Upper lobe of left lung (tissue), 6 donors: Measurements from ENCODE around the gene ELF4. TPM values are rescaled to one million over a fixed set of nuclear protein-coding genes. Genes with fewer than 3 reads are reported as not detected.
A peak's percentile ranks its signal among the peaks of the same experiment; 100 is the strongest.

Source experiments
- ATAC-seq, 2 donors: fragments of 200-7000 bp; cut with Tn5 transposase; one replicate each; pipeline ENCODE4 v1.9.1; 2022; ENCODE audit warnings: mild to moderate bottlenecking in 2 of 2, moderate library complexity in 2 of 2; ENCODE audit not compliant: low FRiP score in 2 of 2
- DNase-seq, 2 donors: peaks; one replicate each; pipeline ENCODE4 v3.0.0-alpha.2; 2019 to 2020
- H3K27ac ChIP-seq, 4 donors: fragments of 200-600 bp; sonication (generic); one replicate each; pipeline ENCODE4 v1.5.1; 2016 to 2019
- H3K27me3 ChIP-seq, 4 donors: fragments of 200-600 bp; sonication (generic); one replicate each; pipeline ENCODE4 v1.5.1; 2017 to 2019
- H3K36me3 ChIP-seq, 4 donors: fragments of 200-600 bp; sonication (generic); one replicate each; pipeline ENCODE4 v1.5.1; 2016 to 2019
- H3K4me1 ChIP-seq, 4 donors: fragments of 200-600 bp; sonication (generic); one replicate each; pipeline ENCODE4 v1.5.1; 2018 to 2019
- H3K4me3 ChIP-seq, 4 donors: fragments of 200-600 bp; sonication (generic); one replicate each; pipeline ENCODE4 v1.5.1; 2017 to 2019; ENCODE audit warnings: mild to moderate bottlenecking in 2 of 4, moderate library complexity in 1 of 4
- H3K9me3 ChIP-seq, 4 donors: fragments of 200-600 bp; sonication (generic); one replicate each; pipeline ENCODE4 v1.5.1; 2018 to 2019
- CTCF ChIP-seq, 6 experiments: fragments of 450-650 bp in 4 of 6; fragments of 200-600 bp in 2 of 6; sonication (generic) in 2 of 6; IDR thresholded peaks; one replicate each; pipeline ENCODE4 v1.5.1; 2016 to 2019; ENCODE audit warnings: antibody characterized with exemption in 6 of 6
- EP300 ChIP-seq, 4 donors: sonication (generic); formaldehyde crosslinking; IDR thresholded peaks; one replicate each; pipeline ENCODE4 v1.5.1; 2017; ENCODE audit warnings: antibody characterized with exemption in 4 of 4, control low read depth in 2 of 4
- POLR2A ChIP-seq, 4 donors: fragments of 450-650 bp; IDR thresholded peaks; one replicate each; pipeline ENCODE4 v1.5.1; 2016 to 2017; ENCODE audit warnings: antibody characterized with exemption in 4 of 4, mild to moderate bottlenecking in 2 of 4
- POLR2AphosphoS5 ChIP-seq, 2 donors: sonication (generic); formaldehyde crosslinking; IDR thresholded peaks; one replicate each; pipeline ENCODE4 v1.5.1; 2017; ENCODE audit warnings: antibody characterized with exemption in 2 of 2
- WGBS, 2 donors: methylation state at CpG; one replicate each; pipeline ENCODE4 v1.1.5; 2017 to 2018; 5-methylcytosine and 5-hydroxymethylcytosine counted together
- total RNA-seq, 6 donors: library from RNA; depleted of rRNA in 4 of 6; stranded (reverse); fragments of >200 nt in 4 of 6; gene quantifications; one replicate each; pipeline versions ENCODE4 v1.1.0 to v1.2.1, GENCODE V29; 2016 to 2021
- donor health status: DM: no; HTN: no; CAD: no; lungs with moderate emphysema.
- donor health status: DM: no; HTN: yes; CAD: no; lungs with severe emphysema.

Gene ELF4
- total RNA-seq, 6 donors from 2014 or later: 13.6 to 31.0 (median 21.9) TPM

- TF ChIP-seq POLR2A (IDR thresholded peaks at IDR 0.05) (no peak), POLR2AphosphoS5 (IDR thresholded peaks at IDR 0.05) (no peak), CTCF (IDR thresholded peaks at IDR 0.05) (no peak), EP300 (IDR thresholded peaks at IDR 0.05) (no peak)
- H3K36me3 ChIP-seq: no peaks in the 10 kb centered on the region
- H3K27me3 ChIP-seq: no peaks in the 10 kb centered on the region
- no peaks in the 10 kb centered on the region for H3K9me3 ChIP-seq
- WGBS, 2 donors: 77 to 100% methylated on average over 1 to 7 of the region's 7 CpGs
- H3K27ac ChIP-seq: no peak overlapping the region
- DNase-seq: no peak
- H3K4me3 ChIP-seq: no peak overlapping the region
- H3K4me1 ChIP-seq: peaks cover 11 to 46% (median 29%) of the 10 kb centered on the region in 4 donors
- no peak for ATAC-seq
These were observed 29.4 kb downstream of the ELF4 start for GRCh38 chrX:130080791-130081367.

GRCh38 chrX:130079824-130080406 is 30.4 kb downstream of the ELF4 start:
- 41 to 48% methylated on average over 9 of the region's 9 CpGs for WGBS, 2 donors
- H3K4me3 ChIP-seq: no peak overlapping the region
- TF ChIP-seq EP300 (IDR thresholded peaks at IDR 0.05): no peak
- TF ChIP-seq CTCF (IDR thresholded peaks at IDR 0.05): peak; percentile 62 to 77 (median 68)
- no peak for TF ChIP-seq POLR2A (IDR thresholded peaks at IDR 0.05)
- peak in 1 of 2 donors; percentile 10 for TF ChIP-seq POLR2AphosphoS5 (IDR thresholded peaks at IDR 0.05)
- DNase-seq (no peak), ATAC-seq (peak in 1 of 2 donors; percentile 75)
- no peaks in the 10 kb centered on the region for H3K36me3 ChIP-seq
- H3K27ac ChIP-seq: peak overlapping the region in 1 of 4 donors; percentile 25
- H3K4me1 ChIP-seq: peaks cover 7 to 36% (median 22%) of the 10 kb centered on the region in 4 donors
- H3K27me3 ChIP-seq: no peaks in the 10 kb centered on the region
- H3K9me3 ChIP-seq: no peaks in the 10 kb centered on the region

GRCh38 chrX:130075777-130076176 is 34.5 kb downstream of the ELF4 start:
- H3K27ac ChIP-seq: no peak overlapping the region
- TF ChIP-seq POLR2AphosphoS5 (IDR thresholded peaks at IDR 0.05): no peak
- TF ChIP-seq POLR2A (IDR thresholded peaks at IDR 0.05): no peak
- TF ChIP-seq EP300 (IDR thresholded peaks at IDR 0.05): no peak
- no peak for TF ChIP-seq CTCF (IDR thresholded peaks at IDR 0.05)
- DNase-seq (no peak), ATAC-seq (no peak)
- H3K36me3 ChIP-seq: peaks cover 0 to 40% (median 17%) of the 10 kb centered on the region in 4 donors
- no peaks in the 10 kb centered on the region for H3K4me1 ChIP-seq
- WGBS, 2 donors: 83 to 91% methylated on average over 4 of the region's 4 CpGs
- H3K4me3 ChIP-seq: no peak overlapping the region
- H3K27me3 ChIP-seq: no peaks in the 10 kb centered on the region
- H3K9me3 ChIP-seq: no peaks in the 10 kb centered on the region

- Histone ChIP-seq H3K9me3 (no peaks in the 10 kb centered on the region), H3K4me1 (no peaks in the 10 kb centered on the region), H3K4me3 (no peak overlapping the region), H3K27ac (no peak overlapping the region), H3K36me3 (peaks cover 0 to 69% (median 26%) of the 10 kb centered on the region in 4 donors), H3K27me3 (no peaks in the 10 kb centered on the region)
- no peak for TF ChIP-seq CTCF (IDR thresholded peaks at IDR 0.05)
- no peak for TF ChIP-seq POLR2A (IDR thresholded peaks at IDR 0.05)
- TF ChIP-seq EP300 (IDR thresholded peaks at IDR 0.05): no peak
- no peak for TF ChIP-seq POLR2AphosphoS5 (IDR thresholded peaks at IDR 0.05)
- no peak for DNase-seq
- 67 to 93% methylated on average over 7 to 9 of the region's 10 CpGs for WGBS, 2 donors
- ATAC-seq: no peak
These were observed 38.0 kb downstream of the ELF4 start for GRCh38 chrX:130072345-130072740.
